Kidney glomerular epithelial cell (primary cell): Measurements from ENCODE around the gene SUMO3.
A peak's percentile ranks its signal among the peaks of the same experiment; 100 is the strongest.

Experiments used
- DNase-seq: peaks from one replicate; lab custom pipeline; 2025; lab: John Stamatoyannopoulos, UW

The SUMO3 gene

GRCh38 chr21:44828362-44829056 lies 10.6 kb upstream of the SUMO3 start:
- DNase-seq, result no peak

DNA sequence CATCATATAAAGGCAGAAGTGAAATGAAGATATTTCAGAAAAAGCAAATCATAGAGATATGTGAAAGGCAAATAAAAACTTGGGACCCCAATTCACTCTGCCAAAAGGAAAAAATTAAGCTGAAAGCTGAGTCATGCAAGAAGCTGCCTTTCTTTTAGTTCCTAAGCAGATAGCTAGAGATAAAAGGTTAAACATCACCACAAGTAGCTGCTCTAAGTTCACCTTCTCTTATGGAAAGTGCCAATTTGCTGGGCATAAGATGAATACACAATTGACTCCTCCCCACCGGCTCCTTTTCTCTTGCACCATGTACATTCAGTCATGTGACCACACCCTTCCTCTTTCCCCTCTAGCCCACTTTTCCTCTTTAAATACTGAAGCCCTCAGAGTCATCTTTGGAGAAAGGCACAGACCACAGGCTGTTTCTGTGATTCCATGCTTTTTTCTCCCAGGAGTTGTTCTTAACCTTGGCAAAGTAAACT lies 5.4 kb upstream of the SUMO3 start:
- no peak for DNase-seq

DNA sequence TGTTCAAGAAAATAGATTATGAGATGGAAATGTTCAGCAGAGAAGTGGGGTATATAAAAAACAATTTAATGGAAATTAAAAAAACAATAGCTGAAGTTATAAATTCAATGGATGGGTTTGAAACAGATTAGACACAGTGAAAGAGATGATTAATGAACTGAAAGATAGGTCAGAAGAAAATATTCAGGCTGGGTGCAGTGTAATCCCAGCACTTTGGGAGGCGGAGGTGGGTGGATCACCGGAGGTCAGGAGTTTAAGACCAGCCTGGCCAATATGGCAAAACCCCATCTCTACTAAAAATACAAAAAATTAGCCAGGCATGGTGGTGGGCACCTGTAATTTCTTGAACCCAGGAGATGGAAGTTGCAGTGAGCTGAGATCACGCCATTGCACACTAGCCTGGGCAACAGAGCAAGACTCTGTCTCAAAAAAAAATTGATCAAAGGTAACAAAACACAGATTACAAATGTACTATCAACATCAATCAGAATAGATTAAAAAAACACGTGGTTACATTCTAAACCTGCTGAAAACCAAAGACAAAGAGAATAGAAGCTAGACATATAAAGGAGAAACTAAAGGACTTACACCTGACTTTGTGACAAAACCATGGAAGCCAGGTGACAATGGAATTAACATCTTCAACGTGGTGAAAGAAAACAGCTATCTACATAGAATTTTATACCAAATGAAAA lies 4.8 kb upstream of the SUMO3 start:
- DNase-seq, result no peak

DNA sequence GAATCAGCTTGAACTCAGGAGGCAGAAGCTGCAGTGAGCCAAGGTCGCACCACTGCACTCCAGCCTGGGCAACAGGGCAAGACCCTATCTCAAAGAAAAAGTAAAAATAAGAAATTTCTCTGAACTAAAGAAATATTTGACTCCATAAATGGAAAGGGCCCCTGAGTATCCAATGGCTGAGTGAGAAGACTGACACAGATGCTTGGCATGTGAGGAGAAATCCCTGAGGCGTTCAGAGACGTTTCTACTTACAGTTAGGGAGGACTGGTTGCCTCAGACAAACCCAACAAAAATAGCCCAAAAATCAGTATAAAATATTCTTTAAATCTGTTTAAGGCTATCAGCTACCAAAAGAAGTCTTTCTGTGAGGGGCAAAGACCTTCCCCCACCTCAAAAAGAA lies 3.0 kb upstream of the SUMO3 start:
- DNase-seq, result no peak

DNA sequence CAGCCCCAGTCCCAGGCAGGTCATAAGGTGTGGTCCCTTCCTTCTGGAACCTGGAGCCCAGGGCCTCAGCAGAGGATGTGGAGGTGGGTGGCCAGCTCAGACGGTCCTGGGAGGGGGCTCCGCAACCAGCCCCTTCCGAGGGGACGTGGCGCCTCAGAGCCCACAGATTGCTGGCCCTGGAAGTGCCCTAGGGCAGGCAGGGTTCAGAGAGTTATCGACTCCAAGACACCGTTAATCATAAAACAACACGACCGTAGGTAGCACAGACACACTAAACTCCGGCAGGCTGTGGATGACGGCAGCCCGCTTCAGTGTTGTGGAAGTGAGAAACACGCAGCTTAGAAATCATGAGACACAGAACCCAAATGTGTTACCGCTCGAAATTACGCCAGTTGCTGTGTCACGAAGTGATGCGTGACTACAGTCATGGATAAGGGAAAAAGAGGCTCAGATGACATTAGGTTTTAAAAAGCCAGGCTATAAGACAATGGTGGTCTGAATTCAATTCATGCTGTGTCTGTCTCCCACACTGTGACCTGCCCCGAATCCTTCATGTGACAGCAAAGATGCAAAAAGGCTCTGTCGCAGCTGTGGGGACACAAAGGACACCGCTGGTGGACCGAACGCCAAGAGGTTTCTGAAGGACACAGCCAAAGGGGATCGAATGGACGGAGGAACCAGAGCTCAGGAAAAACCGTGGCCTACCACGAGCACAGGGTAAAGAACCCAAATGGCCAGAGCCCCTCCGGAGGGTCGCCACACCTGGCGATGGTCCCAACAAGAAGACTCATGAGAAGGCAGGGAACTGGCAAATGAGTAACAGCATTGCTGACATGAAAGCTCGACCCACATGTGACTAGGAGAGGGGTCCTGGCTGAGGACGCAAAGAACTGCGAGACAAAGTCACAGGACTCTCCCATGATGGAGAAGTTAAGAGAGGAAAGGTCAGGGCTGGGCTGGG lies 1.7 kb upstream of the SUMO3 start:
- DNase-seq, result no peak

DNA sequence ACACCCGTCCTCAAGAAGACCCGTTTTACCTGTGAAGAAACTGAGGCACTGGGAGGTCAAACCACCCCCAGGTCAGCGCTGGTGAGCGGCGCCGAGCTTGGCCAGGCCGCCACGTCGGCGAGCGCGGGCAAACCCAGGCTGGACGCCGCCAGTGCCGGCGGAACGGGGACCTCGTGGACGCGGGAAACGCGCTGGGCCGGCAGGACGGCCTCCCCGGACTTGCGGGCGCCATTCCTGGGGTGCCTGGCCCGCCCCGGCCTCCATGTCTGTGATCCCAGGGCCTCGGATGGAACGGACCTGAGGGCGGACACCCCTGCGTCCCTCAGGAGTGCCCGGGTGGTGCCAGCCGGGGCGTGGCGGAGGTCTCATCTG lies 764 bp upstream of the SUMO3 start:
- no peak for DNase-seq

- peak; percentile 11 for DNase-seq
These were observed 369 bp downstream of the SUMO3 start for GRCh38 chr21:44817506-44817880.

DNA sequence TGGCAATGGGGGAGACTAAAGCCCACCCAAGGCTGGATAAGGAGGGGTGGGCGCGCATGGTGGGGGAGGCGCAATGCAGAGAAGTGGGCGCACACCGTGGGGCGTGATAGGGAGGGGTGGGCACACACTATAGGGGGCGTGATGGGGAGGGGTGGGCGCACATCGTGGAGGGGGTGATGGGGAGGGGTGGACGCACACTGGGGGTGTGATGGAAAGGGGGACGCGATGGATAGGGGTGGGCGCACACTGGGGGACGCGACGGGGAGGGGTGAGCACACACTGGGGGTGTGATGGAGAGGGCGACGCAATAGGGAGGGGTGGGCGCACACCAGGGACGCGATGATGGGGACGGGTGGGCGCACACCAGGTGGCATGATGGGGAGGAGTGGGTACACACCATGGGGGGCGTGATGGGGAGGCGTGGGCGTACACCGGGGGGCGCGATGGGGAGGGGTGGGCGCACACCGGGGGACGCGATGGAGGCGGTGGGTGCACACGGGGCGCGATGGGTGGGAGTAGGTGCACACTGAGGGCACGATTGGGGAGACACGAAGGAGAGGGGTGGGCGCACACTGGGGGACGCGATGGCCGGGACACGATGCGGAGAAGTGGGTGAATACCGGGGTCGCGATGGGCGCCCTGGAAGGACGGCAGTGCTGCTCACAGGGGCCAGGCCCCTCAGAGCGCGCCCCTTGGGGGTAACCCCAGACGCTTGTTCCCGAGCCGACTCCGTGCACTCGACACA lies 929 bp downstream of the SUMO3 start:
- DNase-seq, result no peak

- no peak for DNase-seq
These were observed 1.8 kb downstream of the SUMO3 start for GRCh38 chr21:44815852-44816628.

GRCh38 chr21:44815225-44815624 lies 2.6 kb downstream of the SUMO3 start:
- no peak for DNase-seq

GRCh38 chr21:44814498-44815023 lies 3.3 kb downstream of the SUMO3 start:
- no peak for DNase-seq

- DNase-seq, result no peak
These were observed 4.1 kb downstream of the SUMO3 start for GRCh38 chr21:44813727-44814126.

DNA sequence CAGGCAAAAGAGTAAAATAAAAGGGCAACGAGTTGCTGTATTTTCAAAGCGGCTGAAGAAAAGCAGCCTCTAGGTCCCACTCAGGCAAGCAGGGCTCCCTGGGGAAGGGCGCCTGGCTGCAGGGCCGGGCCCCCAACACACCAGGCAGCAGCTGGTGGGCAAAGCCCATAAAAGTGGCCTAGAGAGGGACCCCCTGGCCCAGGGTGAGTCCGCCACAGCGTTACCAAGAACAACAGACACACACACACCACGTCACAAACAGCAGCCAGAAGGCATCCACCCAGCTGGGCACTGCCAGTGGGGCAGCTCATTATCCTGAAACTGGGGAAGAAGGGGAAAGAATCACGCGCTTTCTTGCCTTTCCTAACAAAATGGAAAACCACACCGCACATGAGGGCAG lies 4.7 kb downstream of the SUMO3 start:
- no peak for DNase-seq

- DNase-seq, result no peak
These were observed 5.2 kb downstream of the SUMO3 start for GRCh38 chr21:44812640-44813039.

DNA sequence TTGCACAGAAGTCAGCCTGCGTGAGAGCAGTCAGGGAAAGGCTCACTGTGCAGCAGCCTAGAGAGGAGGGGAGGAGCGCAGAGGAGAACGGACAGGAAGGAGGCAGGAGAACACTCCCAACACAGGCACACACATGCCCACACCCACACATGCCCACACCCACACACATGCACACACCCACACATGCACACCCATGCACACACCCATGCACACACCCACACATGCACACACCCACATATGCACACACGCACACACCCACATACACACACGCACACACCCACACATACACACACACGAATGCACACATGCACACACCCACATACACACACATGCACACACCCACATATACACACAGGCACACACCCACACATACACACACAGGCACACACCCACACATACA lies 7.1 kb downstream of the SUMO3 start:
- no peak for DNase-seq

DNA sequence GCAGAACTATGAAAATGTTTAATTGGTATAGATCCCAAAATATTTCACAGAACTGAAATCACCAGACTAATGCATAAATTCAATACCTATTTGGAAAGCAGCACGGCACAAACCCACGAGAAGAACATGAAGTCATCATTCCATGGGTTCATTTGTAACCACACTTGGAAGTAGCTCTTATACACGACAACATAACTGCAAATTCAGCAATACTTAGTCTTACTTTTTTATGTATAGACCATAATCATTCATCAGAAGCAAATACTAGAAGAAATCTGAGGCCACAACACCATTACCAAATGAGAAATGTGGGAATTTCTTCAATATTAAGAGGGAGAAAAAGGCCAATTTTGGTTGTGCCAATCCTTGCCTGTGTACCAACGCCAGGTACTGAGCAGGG lies 12.0 kb downstream of the SUMO3 start:
- no peak for DNase-seq

- no peak for DNase-seq
These were observed 12.6 kb downstream of the SUMO3 start for GRCh38 chr21:44805226-44805625.

- DNase-seq, result no peak
These were observed 13.1 kb downstream of the SUMO3 start for GRCh38 chr21:44804762-44805161.

GRCh38 chr21:44803651-44804050 lies 14.2 kb downstream of the SUMO3 start:
- no peak for DNase-seq

DNA sequence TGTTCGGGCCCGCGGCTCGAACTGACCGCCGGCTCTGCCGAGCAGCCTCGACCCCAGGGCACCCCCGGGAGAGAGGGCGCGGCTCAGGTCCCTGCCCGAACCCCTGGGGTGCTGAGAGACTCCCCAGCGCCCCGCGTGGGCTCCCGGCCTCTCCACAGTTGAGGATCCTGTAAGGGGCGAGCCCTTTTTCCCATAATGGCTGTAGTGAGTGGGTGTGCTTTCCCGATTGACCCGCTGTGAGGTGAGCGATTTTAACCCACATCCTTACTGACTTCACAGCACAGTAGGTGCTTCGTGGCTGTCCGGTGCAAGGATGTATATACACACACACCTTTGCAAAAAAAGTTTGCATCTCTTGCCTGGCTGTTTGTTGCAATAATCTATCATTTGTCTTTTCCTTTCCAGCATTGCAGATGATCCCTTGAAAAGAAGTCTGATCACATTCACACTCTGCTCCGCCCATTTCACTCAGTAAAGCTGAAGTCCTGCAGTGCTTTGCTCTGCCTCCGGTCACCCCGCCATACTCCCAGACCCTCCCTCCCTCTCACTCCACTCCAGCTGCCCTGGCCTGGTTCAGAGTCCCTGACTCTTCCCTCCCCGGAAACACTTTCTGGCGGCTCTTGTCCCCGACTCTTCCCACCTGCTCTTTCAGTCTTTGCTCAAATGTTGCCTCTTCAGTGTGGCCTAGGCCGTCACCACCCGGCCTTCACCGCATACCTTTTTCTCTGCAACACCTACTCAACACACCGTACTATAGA lies 15.3 kb downstream of the SUMO3 start:
- no peak for DNase-seq
